ENCODE measurements around the gene LTA. TPM values are rescaled to one million over a fixed set of nuclear protein-coding genes. Genes with fewer than 3 reads are reported as not detected.

LTA gene
- total and polyA plus RNA-seq, 2 donors (not counting 1 experiment from before 2014, with no cell fraction given): 8.6 to 8.8 TPM

GRCh38 chr6:31576897-31577578 is 4.9 kb downstream of the LTA start:
- no peak for ATAC-seq (ENCODE audit: low read depth)
- peak; percentile 38 for DNase-seq
- H3K4me2 ChIP-seq (replicated peaks; ENCODE audit: low read depth, low read length, poor library complexity, severe bottlenecking): peak overlapping the region; percentile 88

More at GRCh38 chr6:31576897-31577578, 4.9 kb downstream of the LTA start:
- Histone ChIP-seq H4K20me1 (ENCODE audit: control insufficient read depth, insufficient read depth, low read length, poor library complexity, severe bottlenecking) (peaks cover 33% of the 10 kb centered on the region), H3K4me1 (ENCODE audit: control insufficient read depth in 2 of 2, insufficient read depth in 2 of 2, low read length in 2 of 2) (peaks cover 66 to 86% of the 10 kb centered on the region in 2 donors), H3K9ac (ENCODE audit: low read length) (peak overlapping the region; percentile 74), H3K27me3 (replicated peaks in 1 of 4; ENCODE audit: control extremely low read depth in 1 of 4, control insufficient read depth in 3 of 4, insufficient read depth in 4 of 4, low read length in 3 of 4) (no peaks in the 10 kb centered on the region), H2AFZ (ENCODE audit: insufficient read depth, low read depth, low read length, poor library complexity, severe bottlenecking) (no peak overlapping the region), H3K79me2 (ENCODE audit: control insufficient read depth, insufficient read depth, low read length) (peaks cover 93% of the 10 kb centered on the region), H3K9me3 (ENCODE audit: control extremely low read depth in 1 of 3, control insufficient read depth in 2 of 3, insufficient read depth in 1 of 3, low read length in 2 of 3) (no peaks in the 10 kb centered on the region), H3K27ac (ENCODE audit: low read length in 2 of 2) (peak overlapping the region; percentile 77 to 89), H3K4me3 (ENCODE audit: control extremely low read depth in 1 of 5, extremely low read depth in 1 of 5, insufficient read depth in 1 of 5, low read depth in 2 of 5, low read length in 4 of 5) (peak overlapping the region; percentile 74 to 87 (median 77)), H3K36me3 (replicated peaks in 1 of 2; ENCODE audit: control extremely low read depth in 1 of 2, control insufficient read depth in 1 of 2, extremely low read depth in 1 of 2, insufficient read depth in 2 of 2, low read length in 1 of 2) (peaks cover 2 to 43% of the 10 kb centered on the region in 2 experiments)
- peak overlapping the region; percentile 93 for H3K27ac Mint-ChIP-seq
- TF ChIP-seq, protein P1, sequence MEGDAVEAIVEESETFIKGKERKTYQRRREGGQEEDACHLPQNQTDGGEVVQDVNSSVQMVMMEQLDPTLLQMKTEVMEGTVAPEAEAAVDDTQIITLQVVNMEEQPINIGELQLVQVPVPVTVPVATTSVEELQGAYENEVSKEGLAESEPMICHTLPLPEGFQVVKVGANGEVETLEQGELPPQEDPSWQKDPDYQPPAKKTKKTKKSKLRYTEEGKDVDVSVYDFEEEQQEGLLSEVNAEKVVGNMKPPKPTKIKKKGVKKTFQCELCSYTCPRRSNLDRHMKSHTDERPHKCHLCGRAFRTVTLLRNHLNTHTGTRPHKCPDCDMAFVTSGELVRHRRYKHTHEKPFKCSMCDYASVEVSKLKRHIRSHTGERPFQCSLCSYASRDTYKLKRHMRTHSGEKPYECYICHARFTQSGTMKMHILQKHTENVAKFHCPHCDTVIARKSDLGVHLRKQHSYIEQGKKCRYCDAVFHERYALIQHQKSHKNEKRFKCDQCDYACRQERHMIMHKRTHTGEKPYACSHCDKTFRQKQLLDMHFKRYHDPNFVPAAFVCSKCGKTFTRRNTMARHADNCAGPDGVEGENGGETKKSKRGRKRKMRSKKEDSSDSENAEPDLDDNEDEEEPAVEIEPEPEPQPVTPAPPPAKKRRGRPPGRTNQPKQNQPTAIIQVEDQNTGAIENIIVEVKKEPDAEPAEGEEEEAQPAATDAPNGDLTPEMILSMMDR (IDR thresholded peaks at IDR 0.05): no peak
- no peak for TF ChIP-seq EZH2 (IDR thresholded peaks at IDR 0.05; ENCODE audit: borderline replicate concordance, insufficient read depth, low read depth, low read length, poor library complexity, severe bottlenecking)
- ChIA-PET POLR2A (interaction anchor here (0.5 to 42.6 kb wide), 8 partner anchors 8 to 1049 kb away, joined by 3 to 1450 read pairs (median 8); partner anchors contain the start of genes ATP6V1G2, LST1, LTA and LTB), CTCF (interaction anchor here (0.7 to 35.3 kb wide), 7 partner anchors 8 to 353 kb away, joined by 3 to 2241 read pairs (median 8); partner anchors contain the start of genes ATP6V1G2, LST1, LTA and NCR3)
- H3K4me1 Mint-ChIP-seq: peaks cover 85% of the 10 kb centered on the region
- peak overlapping the region; percentile 89 for H3K4me3 Mint-ChIP-seq
- H3K9me3 Mint-ChIP-seq (ENCODE audit: insufficient read depth): no peaks in the 10 kb centered on the region
- H3K27me3 Mint-ChIP-seq: no peaks in the 10 kb centered on the region
- 75% methylated on average over 15 of the region's 19 CpGs for WGBS (ENCODE audit: insufficient coverage)
- intact Hi-C loops (cut with micrococcal nuclease): loop anchor here (1.0 kb wide), 1 partner anchor 9 kb away; no protein-coding TSS in a partner anchor

Data from B cell (primary cell).